Limb (tissue), 2 donors: Measurements from ENCODE around the gene SPP1.

ENCODE experiments used
- DNase-seq, 2 donors: peaks; one replicate each; pipeline ENCODE4 v3.0.0-alpha.2; 2016; ENCODE audit errors: extremely low spot score in 2 of 2

The SPP1 gene

GRCh38 chr4:87953826-87954225 lies 21.7 kb upstream of the SPP1 start:
- DNase-seq = peak in 1 of 2 donors; percentile 14

GRCh38 chr4:87956501-87956900 lies 19.0 kb upstream of the SPP1 start:
- DNase-seq = no peak

- DNase-seq = no peak
Measured at GRCh38 chr4:87957061-87957460, 18.5 kb upstream of the SPP1 start.

GRCh38 chr4:87961993-87962392 lies 13.5 kb upstream of the SPP1 start:
- DNase-seq = no peak

- DNase-seq = no peak
Measured at GRCh38 chr4:87962398-87963146, 12.9 kb upstream of the SPP1 start.

GRCh38 chr4:87965501-87965975 lies 10.0 kb upstream of the SPP1 start:
- no peak for DNase-seq

GRCh38 chr4:87966095-87966496 lies 9.4 kb upstream of the SPP1 start:
- no peak for DNase-seq

- DNase-seq = no peak
Measured at GRCh38 chr4:87967193-87967592, 8.3 kb upstream of the SPP1 start.

- DNase-seq = no peak
Measured at GRCh38 chr4:87970121-87970520, 5.4 kb upstream of the SPP1 start.

GRCh38 chr4:87971866-87972265 lies 3.6 kb upstream of the SPP1 start:
- no peak for DNase-seq

- peak; percentile 58 to 67 for DNase-seq
Measured at GRCh38 chr4:87973283-87974169, 2.0 kb upstream of the SPP1 start.

GRCh38 chr4:87974856-87975462 lies 555 bp upstream of the SPP1 start:
- DNase-seq = no peak

GRCh38 chr4:87977521-87978278 lies 2.2 kb downstream of the SPP1 start:
- DNase-seq = no peak

- DNase-seq = no peak
Measured at GRCh38 chr4:87978681-87979080, 3.2 kb downstream of the SPP1 start.

- DNase-seq = no peak
Measured at GRCh38 chr4:87979810-87980209, 4.3 kb downstream of the SPP1 start.

- no peak for DNase-seq
Measured at GRCh38 chr4:87981486-87981885, 6.0 kb downstream of the SPP1 start.

GRCh38 chr4:87982036-87982435 lies 6.5 kb downstream of the SPP1 start:
- no peak for DNase-seq

GRCh38 chr4:87982446-87983010 lies 7.0 kb downstream of the SPP1 start:
- DNase-seq = no peak

GRCh38 chr4:87983996-87984395 lies 8.5 kb downstream of the SPP1 start:
- DNase-seq = no peak

- peak in 1 of 2 donors; percentile 38 for DNase-seq
Measured at GRCh38 chr4:87985097-87985886, 9.8 kb downstream of the SPP1 start.
